Effector CD4-positive, alpha-beta T cell (primary cell): ENCODE data around the gene B4GALT3.

Experiments used
- DNase-seq: peaks from one replicate; pipeline ENCODE4 v3.0.0-alpha.2; 2020

The B4GALT3 gene

GRCh38 chr1:161185282-161185682 lies 8.0 kb upstream of the B4GALT3 start:
- DNase-seq: peak; percentile 69

DNA sequence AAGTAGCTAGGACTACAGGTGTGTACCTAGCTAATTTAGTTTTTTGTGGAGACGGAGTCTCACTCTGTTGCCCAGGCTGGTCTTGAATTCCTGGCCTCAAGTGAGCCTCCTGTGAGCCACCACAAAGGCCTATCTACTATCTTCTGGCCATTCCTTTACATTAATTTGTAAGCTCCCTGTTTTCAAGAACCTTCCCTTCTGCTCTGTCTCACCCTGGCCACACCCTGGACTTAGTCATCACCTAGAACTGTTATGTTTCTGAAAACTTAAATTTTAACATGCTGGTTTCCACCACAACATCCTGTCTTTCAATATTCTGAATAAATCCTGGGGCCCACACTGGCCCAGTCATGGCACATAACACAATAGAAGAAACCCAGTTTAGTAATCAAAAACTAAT lies 4.9 kb upstream of the B4GALT3 start:
- DNase-seq: peak; percentile 41

DNA sequence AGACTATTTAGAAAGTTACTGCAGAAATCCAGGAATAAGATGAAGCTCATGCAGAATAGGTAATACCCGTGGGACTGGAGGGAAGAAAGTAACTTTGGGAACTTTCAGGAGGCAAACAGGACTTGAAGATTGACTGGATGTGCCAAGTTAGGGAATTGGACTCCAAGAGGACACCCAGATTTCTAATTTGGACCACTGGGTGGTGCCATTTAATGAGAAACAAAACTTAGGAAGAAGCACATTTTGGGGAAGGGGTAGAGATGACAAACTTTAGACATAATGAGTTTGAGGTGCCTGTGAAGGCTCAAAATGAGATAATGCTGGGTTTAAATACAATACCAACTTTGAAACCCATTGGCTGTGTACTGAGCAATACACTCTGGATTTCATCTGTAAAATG lies 3.3 kb upstream of the B4GALT3 start:
- no peak for DNase-seq

DNA sequence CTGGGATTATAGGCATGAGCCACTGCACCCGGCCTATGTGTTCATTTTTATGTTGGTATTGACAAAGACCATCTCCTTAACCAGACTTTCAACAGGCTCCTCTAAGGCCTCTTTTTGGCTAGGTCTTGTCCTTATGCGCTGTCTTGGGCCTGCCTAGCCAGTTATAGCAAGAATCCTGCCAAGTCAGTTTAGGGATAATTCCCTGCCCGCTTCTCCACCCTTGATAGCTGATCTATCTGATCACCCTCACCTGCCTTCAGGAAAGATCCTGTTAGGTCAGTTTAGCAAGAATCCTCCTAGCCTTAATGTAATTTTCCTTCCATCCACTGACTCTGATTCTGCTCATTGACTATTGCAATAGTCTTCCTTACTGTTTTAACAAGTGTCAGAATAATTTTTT lies 2.4 kb upstream of the B4GALT3 start:
- no peak for DNase-seq

DNA sequence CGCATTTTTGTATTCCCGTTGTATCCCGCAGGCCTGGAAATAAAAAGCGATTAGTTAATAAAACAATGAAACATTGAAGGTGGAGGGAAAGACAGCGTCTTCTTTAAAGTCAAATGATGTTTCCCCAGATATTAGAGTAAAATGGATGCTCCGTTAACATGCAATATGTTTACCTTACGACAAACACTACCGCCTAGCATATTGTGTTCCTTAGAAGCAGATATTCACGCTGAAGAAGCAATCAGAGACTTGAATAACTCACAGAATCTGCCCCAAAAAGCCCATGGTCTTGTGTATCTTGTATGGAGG lies 583 bp upstream of the B4GALT3 start:
- no peak for DNase-seq

DNA sequence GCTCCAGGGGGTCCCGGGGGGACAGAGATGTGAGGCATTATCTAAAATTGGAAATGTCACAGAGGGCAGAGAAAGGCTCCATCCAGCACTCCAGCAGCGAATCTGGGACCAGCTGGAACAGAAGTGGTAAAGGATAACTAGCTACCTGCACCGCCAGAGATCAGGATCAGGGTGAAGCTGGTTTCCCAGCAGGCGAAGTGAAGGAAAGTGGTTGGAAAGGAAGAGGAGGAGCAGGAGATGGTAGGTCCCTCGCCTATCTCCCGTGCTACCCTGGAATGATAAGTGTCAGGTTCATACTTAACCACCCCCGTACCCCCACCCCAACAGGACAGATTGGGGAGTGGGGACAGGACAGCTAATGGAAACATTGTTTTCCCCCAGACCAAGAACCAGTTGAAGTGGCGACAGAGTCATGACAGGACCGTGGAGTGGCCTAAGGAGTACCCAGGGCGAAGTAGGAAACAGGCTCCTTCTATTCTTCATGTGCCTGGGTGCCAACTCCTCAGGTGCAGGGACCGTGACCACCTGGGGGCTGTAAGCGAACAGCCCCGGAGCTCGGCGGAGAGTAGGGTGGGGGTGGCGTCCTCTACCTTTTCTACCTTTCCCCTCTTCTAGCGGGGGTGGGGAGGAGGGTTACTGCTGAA lies 717 bp downstream of the B4GALT3 start:
- DNase-seq: no peak

DNA sequence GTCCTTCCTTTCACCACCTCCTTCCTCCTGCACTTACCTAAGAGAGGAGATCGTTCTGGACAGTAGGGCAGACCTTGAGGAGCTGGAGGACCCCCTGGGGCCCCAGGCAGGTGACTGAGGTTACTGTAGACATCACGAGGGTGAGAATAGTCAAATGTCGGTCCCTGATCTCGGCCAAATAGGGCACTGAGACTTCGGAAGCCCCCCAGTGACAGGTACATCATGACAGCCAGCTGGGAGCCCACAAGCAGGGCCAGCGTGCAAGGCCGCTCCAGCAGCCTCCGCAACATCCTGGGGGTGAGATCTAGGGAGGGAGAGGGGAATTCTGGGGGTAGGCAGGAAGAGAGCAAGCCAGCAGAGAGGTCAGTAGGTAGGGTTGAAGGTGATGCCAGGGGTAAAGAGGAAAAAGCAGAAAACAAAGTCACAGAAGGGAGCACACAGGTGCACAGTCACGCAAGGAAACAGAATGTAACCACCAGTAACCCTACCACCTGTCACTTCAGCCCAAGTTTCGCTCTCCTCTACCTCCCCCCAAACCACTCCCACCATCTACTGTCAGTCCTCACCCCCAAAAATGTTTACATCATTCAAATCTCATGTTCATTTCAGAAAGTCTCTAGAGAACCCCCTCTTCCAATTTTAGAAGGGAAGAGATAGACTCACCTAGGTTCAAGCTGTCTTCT lies 1.4 kb downstream of the B4GALT3 start:
- no peak for DNase-seq

- DNase-seq: no peak
These were observed 2.4 kb downstream of the B4GALT3 start for GRCh38 chr1:161174911-161175310.

GRCh38 chr1:161173711-161174110 lies 3.6 kb downstream of the B4GALT3 start:
- DNase-seq: no peak

DNA sequence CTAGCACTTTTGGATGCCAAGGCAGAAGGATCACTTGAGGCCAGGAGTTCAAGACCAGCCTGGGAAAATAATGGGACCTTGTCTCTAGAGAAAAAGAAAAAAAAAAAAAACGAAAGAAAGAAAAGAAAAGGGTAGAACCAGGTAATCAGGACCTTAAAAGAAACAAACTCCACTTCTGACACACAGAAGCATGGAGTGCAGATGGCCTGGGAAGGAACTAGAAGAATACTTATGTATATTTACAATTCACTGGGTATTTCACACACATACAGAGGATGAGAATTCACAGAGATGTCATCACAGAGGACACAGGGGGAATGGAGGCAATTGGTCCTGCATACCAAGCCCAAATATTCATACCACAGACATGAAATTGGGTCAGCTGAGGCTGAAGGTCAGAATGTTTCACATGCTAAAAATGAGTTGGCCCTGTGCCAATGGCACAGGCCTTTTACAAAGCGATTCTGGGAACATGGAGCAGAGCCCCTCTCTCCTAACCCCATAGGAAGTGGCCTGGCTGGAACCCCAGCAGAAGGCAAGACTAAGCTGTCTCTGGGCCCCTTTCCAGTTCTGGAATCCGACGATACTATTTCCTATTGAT lies 4.4 kb downstream of the B4GALT3 start:
- DNase-seq: no peak

DNA sequence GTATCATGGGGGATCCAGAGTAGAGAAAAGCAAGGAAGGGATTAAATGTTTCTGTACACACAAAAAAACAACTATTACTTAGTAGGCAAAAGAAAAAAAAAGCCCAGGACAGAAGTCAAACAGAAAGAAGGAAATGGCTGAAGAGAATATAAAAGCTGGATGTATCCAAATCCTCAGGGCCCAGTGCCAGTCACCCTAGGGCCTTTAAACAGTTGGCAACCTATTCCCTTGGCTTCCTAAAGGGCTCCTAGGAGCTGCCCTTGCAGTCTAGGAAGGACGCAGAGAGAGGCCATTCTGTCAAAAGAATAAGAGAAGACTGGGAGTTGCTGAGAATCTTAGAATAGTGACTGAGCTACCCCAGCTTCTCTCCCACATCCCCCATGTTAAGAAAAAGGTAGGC lies 5.0 kb downstream of the B4GALT3 start:
- DNase-seq: no peak

DNA sequence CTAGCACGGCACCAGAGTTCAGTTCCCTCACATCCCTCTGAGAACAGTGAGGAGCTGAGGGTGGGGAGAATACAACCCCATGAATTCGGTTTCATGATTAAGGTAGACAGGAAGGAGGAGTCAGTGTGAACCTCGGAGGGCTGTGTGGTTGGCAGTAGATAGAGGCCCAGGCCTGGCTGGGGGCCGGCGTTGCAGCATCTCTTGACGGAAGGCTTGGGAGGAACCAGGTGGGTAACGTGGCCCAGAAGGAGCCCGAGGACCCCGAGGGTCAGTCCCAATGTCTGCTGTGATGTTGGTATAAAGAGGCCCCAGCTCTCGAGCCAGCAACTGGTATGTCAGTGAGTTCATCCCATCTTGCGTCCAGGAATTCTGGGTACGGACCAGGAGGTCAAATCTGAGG lies 5.6 kb downstream of the B4GALT3 start:
- no peak for DNase-seq

GRCh38 chr1:161171191-161171590 lies 6.1 kb downstream of the B4GALT3 start:
- DNase-seq: no peak

- DNase-seq: no peak
These were observed 8.4 kb downstream of the B4GALT3 start for GRCh38 chr1:161168906-161169305.

- no peak for DNase-seq
These were observed 10.4 kb downstream of the B4GALT3 start for GRCh38 chr1:161166669-161167548.

DNA sequence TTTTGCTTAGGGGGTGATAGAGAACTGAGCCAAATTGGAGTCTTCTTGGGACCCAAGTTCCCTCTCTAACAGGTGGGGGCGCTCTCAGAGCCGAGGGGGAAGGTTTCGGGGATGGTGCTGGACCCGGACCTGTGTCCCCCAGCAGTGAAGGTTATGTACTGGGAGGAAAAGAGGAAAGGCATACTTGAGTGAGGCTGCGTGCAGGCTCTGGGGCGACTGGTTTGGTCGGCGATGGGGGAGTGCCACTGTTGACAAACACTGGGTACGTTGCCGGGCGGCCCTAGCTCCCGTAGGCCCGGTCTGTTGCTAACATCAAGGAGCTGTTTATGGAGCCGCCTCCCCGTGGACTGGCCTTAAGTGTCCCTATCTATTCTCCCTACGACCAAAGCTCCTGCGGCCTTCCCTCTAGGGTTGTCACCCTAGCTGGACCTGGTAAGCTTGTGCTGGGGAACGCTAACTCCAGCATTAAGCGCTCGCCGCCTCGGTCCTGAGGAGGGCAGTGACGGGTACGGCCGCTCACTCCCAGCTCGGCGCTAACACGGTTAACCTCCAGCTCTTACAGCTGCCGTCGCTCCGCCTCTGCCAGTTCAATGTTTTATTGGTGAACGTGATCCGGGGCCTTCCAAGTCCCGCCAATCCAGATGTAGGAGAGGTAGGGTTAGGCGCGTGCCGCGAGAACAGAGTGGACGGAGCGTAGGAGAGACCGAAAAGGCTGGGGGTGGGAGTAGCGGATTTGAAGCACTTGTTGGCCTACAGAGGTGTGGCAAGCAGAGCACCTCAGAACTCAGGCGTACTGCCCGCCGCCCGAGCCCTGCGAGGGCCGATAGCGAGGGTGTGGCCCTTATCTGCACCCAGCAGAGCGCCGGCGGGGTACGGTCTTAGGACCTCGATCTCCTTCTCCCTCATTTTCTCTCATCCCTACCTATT lies 11.3 kb downstream of the B4GALT3 start, which contains the start of gene PPOX:
Gene PPOX, plus strand, starts transcription at position 685 of the 927 bp plus-strand sequence. CDS start 422 bp downstream, outside the sequence.
- peak; percentile 92 for DNase-seq

GRCh38 chr1:161164901-161165610 lies 12.3 kb downstream of the B4GALT3 start:
- DNase-seq: no peak

GRCh38 chr1:161163793-161164192 lies 13.5 kb downstream of the B4GALT3 start:
- no peak for DNase-seq

DNA sequence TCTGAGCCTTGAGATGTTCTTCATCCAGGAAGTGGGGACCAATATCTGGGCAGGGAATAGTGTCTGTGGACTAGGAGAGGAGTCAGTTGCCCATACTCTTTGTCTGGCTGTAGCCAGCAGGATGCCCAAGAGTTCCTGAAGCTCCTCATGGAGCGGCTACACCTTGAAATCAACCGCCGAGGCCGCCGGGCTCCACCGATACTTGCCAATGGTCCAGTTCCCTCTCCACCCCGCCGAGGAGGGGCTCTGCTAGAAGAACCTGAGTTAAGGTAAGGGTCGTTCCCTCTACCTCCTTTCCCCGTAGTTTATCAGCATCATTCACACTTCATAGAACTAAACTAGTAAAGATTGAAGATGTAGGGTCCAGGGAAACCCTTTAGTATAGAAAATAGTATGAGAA lies 14.5 kb downstream of the B4GALT3 start:
- no peak for DNase-seq

DNA sequence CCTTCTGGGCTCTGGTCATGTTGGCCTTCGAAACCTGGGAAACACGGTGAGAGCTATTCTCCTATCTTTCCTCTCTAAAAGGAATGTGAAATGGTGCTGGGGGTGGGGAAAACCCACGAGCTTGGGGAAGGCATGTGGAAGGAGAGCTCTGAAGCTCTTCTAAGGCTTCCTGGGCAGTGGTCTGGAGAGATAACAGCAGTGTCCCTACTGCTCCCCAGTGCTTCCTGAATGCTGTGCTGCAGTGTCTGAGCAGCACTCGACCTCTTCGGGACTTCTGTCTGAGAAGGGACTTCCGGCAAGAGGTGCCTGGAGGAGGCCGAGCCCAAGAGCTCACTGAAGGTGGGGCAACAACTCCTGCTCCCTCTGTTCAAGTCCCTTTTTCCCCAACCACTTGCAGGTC lies 15.3 kb downstream of the B4GALT3 start:
- no peak for DNase-seq

GRCh38 chr1:161161652-161162051 lies 15.7 kb downstream of the B4GALT3 start:
- DNase-seq: no peak
